ENCODE measurements around the gene DGKB.

- TF ChIP-seq REST (IDR thresholded peaks at IDR 0.05; ENCODE audit: insufficient read depth in 1 of 2, low read depth in 2 of 2, low read length in 1 of 2): no peak
- no peak for TF ChIP-seq POLR2AphosphoS5 (IDR thresholded peaks at IDR 0.05; ENCODE audit: low read depth, low read length)
- no peak for TF ChIP-seq CTCF (IDR thresholded peaks at IDR 0.05)
- no peak for TF ChIP-seq TCF7L2 (IDR thresholded peaks at IDR 0.05; ENCODE audit: low read depth, low read length)
- no peak for TF ChIP-seq SIN3A (IDR thresholded peaks at IDR 0.05; ENCODE audit: borderline replicate concordance, insufficient read depth, low read depth, low read length)
These were observed 157.5 kb downstream of the DGKB start for GRCh38 chr7:14745076-14745475.
